H9 (cell line): Measurements from ENCODE around the gene SLAMF7. TPM values are rescaled to one million over a fixed set of nuclear protein-coding genes. Genes with fewer than 3 reads are reported as not detected.
A peak's percentile ranks its signal among the peaks of the same experiment; 100 is the strongest.

Experiments used
- DNase-seq: peaks from one replicate; pipeline ENCODE4 v3.0.0-alpha.2; 2017
- H2AFZ ChIP-seq: one replicate; pipeline ENCODE4 v1.6.1; 2013; ENCODE audit warnings: mild to moderate bottlenecking, low read length, control low read depth, moderate library complexity
- H2AK5ac ChIP-seq: 2 replicates; pipeline ENCODE4 v1.6.1; 2013; ENCODE audit warnings: low read length, control low read depth, mixed read lengths; ENCODE audit not compliant: insufficient read length
- H2BK120ac ChIP-seq: one replicate; pipeline ENCODE4 v1.6.1; 2013; ENCODE audit warnings: low read depth, mild to moderate bottlenecking, low read length, control low read depth, inconsistent platforms; ENCODE audit not compliant: poor library complexity, severe bottlenecking
- H2BK12ac ChIP-seq: 2 replicates; pipeline ENCODE4 v1.6.1; 2013; ENCODE audit warnings: low read length, control low read depth, mixed read lengths, low read depth; ENCODE audit not compliant: insufficient read length
- H2BK15ac ChIP-seq: 2 replicates; pipeline ENCODE4 v1.6.1; 2013; ENCODE audit warnings: low read depth, low read length, control low read depth
- H2BK20ac ChIP-seq: one replicate; pipeline ENCODE4 v1.6.1; 2013; ENCODE audit warnings: low read depth, mild to moderate bottlenecking, low read length, control low read depth, inconsistent platforms; ENCODE audit not compliant: poor library complexity, severe bottlenecking
- H2BK5ac ChIP-seq: 2 replicates; pipeline ENCODE4 v1.6.1; 2013; ENCODE audit warnings: low read length, control low read depth, mixed read lengths; ENCODE audit not compliant: insufficient read length
- H3K14ac ChIP-seq: 2 replicates; pipeline ENCODE4 v1.6.1; 2013; ENCODE audit warnings: low read length, control low read depth; ENCODE audit not compliant: insufficient read depth
- H3K18ac ChIP-seq: 2 replicates; pipeline ENCODE4 v1.6.1; 2013; ENCODE audit warnings: low read depth, mild to moderate bottlenecking, mixed read lengths, low read length, control low read depth; ENCODE audit not compliant: insufficient read length
- H3K23ac ChIP-seq: 2 replicates; pipeline ENCODE4 v1.6.1; 2013; ENCODE audit warnings: low read length, control low read depth, mixed read lengths, low read depth; ENCODE audit not compliant: insufficient read length
- H3K23me2 ChIP-seq: 2 replicates; pipeline ENCODE4 v1.6.1; 2013; ENCODE audit warnings: low read depth, mild to moderate bottlenecking, mixed read lengths, low read length, control low read depth; ENCODE audit not compliant: insufficient read length, poor library complexity, severe bottlenecking
- H3K27ac ChIP-seq: 2 replicates; pipeline ENCODE4 v1.5.1; 2013; ENCODE audit warnings: low read length, control low read depth, mixed read lengths, low read depth; ENCODE audit not compliant: insufficient read length
- H3K27me3 ChIP-seq: 2 replicates; pipeline ENCODE4 v1.6.1; 2013; ENCODE audit warnings: low read length, control low read depth, inconsistent platforms; ENCODE audit not compliant: insufficient read depth
- H3K4ac ChIP-seq: 2 replicates; pipeline ENCODE4 v1.6.1; 2013; ENCODE audit warnings: low read depth, mild to moderate bottlenecking, control low read depth, inconsistent platforms, low read length, moderate library complexity
- H3K4me1 ChIP-seq: 2 replicates; pipeline ENCODE4 v1.6.1; 2013; ENCODE audit warnings: low read length, control low read depth, inconsistent platforms; ENCODE audit not compliant: insufficient read depth
- H3K4me2 ChIP-seq: 2 replicates; pipeline ENCODE4 v1.6.1; 2013; ENCODE audit warnings: low read length, control low read depth, mixed read lengths; ENCODE audit not compliant: insufficient read length, insufficient read depth
- H3K56ac ChIP-seq: 2 replicates; pipeline ENCODE4 v1.6.1; 2013; ENCODE audit warnings: low read depth, mild to moderate bottlenecking, mixed read lengths, low read length, control low read depth; ENCODE audit not compliant: insufficient read length
- H3K79me1 ChIP-seq: 2 replicates; pipeline ENCODE4 v1.6.1; 2013; ENCODE audit warnings: low read depth, mild to moderate bottlenecking, moderate library complexity, low read length, control low read depth, inconsistent platforms; ENCODE audit not compliant: insufficient read depth, poor library complexity, severe bottlenecking
- H3K79me2 ChIP-seq: 2 replicates; pipeline ENCODE4 v1.6.1; 2013; ENCODE audit warnings: low read length, control low read depth, inconsistent platforms; ENCODE audit not compliant: insufficient read depth
- H3K9ac ChIP-seq: 2 replicates; pipeline ENCODE4 v1.6.1; 2013; ENCODE audit warnings: low read length, control low read depth, mixed read lengths; ENCODE audit not compliant: insufficient read length; ENCODE audit errors: extremely low read depth
- H3K9me3 ChIP-seq: one replicate; pipeline ENCODE4 v1.6.1; 2013; ENCODE audit warnings: low read depth, low read length, inconsistent platforms; ENCODE audit not compliant: control insufficient read depth
- H3T11ph ChIP-seq: one replicate; pipeline ENCODE4 v1.6.1; 2013; ENCODE audit warnings: mild to moderate bottlenecking, low read length, control low read depth, inconsistent platforms
- H4K20me1 ChIP-seq: one replicate; pipeline ENCODE4 v1.6.1; 2013; ENCODE audit not compliant: control insufficient read depth, insufficient read length, insufficient read depth
- H4K5ac ChIP-seq: 2 replicates; pipeline ENCODE4 v1.6.1; 2013; ENCODE audit warnings: low read depth, mild to moderate bottlenecking, mixed read lengths, low read length, control low read depth; ENCODE audit not compliant: insufficient read length
- H4K8ac ChIP-seq: replicated peaks from 2 replicates; pipeline ENCODE4 v1.6.1; 2013; ENCODE audit warnings: low read length, control low read depth, mixed read lengths, low read depth; ENCODE audit not compliant: insufficient read length
- H4K91ac ChIP-seq: 2 replicates; pipeline ENCODE4 v1.6.1; 2013; ENCODE audit warnings: low read depth, mild to moderate bottlenecking, moderate library complexity, mixed read lengths, low read length, control low read depth; ENCODE audit not compliant: insufficient read length
- H3K27ac Mint-ChIP-seq, 3 experiments: 2 replicates in 2 of 3; 3 replicates in 1 of 3; pipeline ENCODE4 v1.8.0; 2020 to 2021; ENCODE audit warnings: mixed read lengths in 3 of 3, mild to moderate bottlenecking in 1 of 3, moderate library complexity in 1 of 3
- H3K27me3 Mint-ChIP-seq: 2 replicates; pipeline ENCODE4 v1.8.0; 2021; ENCODE audit warnings: low read depth, mild to moderate bottlenecking, moderate library complexity, mixed read lengths
- H3K36me3 Mint-ChIP-seq, 3 experiments: 2 replicates in 2 of 3; 3 replicates in 1 of 3; pipeline ENCODE4 v1.8.0; 2020 to 2021; ENCODE audit warnings: low read depth in 3 of 3, mixed read lengths in 3 of 3; ENCODE audit not compliant: insufficient read depth in 1 of 3
- H3K4me1 Mint-ChIP-seq, 2 experiments: 2 replicates each; pipeline ENCODE4 v1.8.0; 2020; ENCODE audit warnings: mixed read lengths in 2 of 2
- H3K4me3 Mint-ChIP-seq, 2 experiments: 2 replicates in 1 of 2; 3 replicates in 1 of 2; pipeline ENCODE4 v1.8.0; 2020 to 2021; ENCODE audit warnings: mild to moderate bottlenecking in 2 of 2, mixed read lengths in 2 of 2, moderate library complexity in 1 of 2
- H3K9me3 Mint-ChIP-seq, 2 experiments: 2 replicates in 1 of 2; 3 replicates in 1 of 2; pipeline ENCODE4 v1.8.0; 2020; ENCODE audit warnings: mild to moderate bottlenecking in 2 of 2, mixed read lengths in 2 of 2, moderate library complexity in 1 of 2
- WGBS: extraction: QIAGEN DNeasy Blood & Tissue Kit; methylation state at CpG from one replicate; pipeline ENCODE4 v1.1.7; 2013; ENCODE audit warnings: missing lambda C conversion rate, low lambda C conversion rate, mixed read lengths; ENCODE audit not compliant: insufficient read length; ENCODE audit errors: extremely low coverage; 5-methylcytosine and 5-hydroxymethylcytosine counted together
- total RNA-seq: library from RNA; stranded (reverse); gene quantifications from 2 replicates; pipeline ENCODE4 v1.2.1, GENCODE V29; 2021
- TF ChIP-seq, protein P1 (sequence below): fragments of 200-600 bp; sonication (generic); conservative IDR thresholded peaks from 3 replicates; pipeline ENCODE4 v1.8.0; 2021; ENCODE audit warnings: antibody characterized with exemption, mild to moderate bottlenecking

The SLAMF7 gene
- total RNA-seq, 1 experiment from 2014 or later, result not detected

DNA sequence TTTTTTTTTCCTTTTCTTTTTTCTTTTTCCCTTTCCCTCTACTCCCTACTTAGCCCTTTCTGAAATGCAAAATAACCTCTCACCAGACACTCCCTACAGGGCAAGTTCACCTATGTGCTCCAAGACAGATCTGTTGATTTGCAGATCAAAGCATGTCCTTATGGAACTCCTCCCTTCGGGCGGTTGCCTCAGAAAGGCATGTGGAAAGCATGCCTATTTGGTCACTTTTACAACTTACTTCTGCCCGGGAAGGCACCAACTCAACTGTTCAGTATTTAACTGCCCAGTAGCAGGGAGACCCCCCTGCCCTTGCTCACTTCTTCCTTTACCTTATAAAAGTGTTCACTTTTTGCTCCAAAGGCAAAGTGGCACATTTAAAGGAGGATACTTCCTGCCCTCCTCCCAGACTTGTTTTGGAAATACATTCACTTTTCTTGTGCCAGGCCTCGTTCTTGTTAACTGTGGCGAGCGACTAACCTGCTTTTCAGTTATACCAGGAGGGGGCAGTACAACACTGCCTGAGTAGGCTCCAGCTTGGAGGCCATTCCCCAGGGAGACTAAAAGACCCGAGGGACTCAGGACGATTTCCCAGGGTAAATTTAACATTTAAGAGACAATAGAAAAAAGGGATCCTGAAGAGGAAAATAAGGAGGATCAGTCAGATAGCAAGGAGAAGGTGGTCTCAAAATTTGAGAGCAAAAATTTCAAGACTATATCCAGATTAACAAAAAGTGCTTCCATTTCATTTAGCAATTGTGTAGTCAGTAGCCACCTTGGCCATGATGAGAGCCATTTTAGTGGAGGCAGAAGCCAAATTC lies 12.3 kb upstream of the SLAMF7 start:
- no peak overlapping the region for H3K9ac ChIP-seq
- H3K4me1 ChIP-seq, result no peaks in the 10 kb centered on the region; the same call in 1 of the 2 replicates
- peak overlapping the region; percentile 50 for H2BK20ac ChIP-seq
- Mint-ChIP-seq H3K4me3 (no peak overlapping the region), H3K27ac (no peak overlapping the region), H3K9me3 (peaks cover 4% of the 10 kb centered on the region in 2 experiments; a peak in 2 of 5 replicates), H3K36me3 (no peaks in the 10 kb centered on the region; a peak in 1 of 7 replicates), H3K4me1 (peaks cover 13 to 18% of the 10 kb centered on the region in 2 experiments), H3K27me3 (no peaks in the 10 kb centered on the region)
- no peak overlapping the region for H3T11ph ChIP-seq
- peak overlapping the region; percentile 48 for H2AFZ ChIP-seq
- H3K23ac ChIP-seq, result no peak overlapping the region
- no peaks in the 10 kb centered on the region for H3K79me1 ChIP-seq
- H3K23me2 ChIP-seq, result no peaks in the 10 kb centered on the region
- no CpG with 5 or more reads among the region's 8 CpGs for WGBS
- no peak overlapping the region for H4K8ac ChIP-seq
- TF ChIP-seq, protein P1, sequence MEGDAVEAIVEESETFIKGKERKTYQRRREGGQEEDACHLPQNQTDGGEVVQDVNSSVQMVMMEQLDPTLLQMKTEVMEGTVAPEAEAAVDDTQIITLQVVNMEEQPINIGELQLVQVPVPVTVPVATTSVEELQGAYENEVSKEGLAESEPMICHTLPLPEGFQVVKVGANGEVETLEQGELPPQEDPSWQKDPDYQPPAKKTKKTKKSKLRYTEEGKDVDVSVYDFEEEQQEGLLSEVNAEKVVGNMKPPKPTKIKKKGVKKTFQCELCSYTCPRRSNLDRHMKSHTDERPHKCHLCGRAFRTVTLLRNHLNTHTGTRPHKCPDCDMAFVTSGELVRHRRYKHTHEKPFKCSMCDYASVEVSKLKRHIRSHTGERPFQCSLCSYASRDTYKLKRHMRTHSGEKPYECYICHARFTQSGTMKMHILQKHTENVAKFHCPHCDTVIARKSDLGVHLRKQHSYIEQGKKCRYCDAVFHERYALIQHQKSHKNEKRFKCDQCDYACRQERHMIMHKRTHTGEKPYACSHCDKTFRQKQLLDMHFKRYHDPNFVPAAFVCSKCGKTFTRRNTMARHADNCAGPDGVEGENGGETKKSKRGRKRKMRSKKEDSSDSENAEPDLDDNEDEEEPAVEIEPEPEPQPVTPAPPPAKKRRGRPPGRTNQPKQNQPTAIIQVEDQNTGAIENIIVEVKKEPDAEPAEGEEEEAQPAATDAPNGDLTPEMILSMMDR, result peak; percentile 96
- H3K4me2 ChIP-seq, result peak overlapping the region; percentile 6
- peak overlapping the region; percentile 44 for H3K27ac ChIP-seq
- no peak overlapping the region for H4K5ac ChIP-seq
- H3K56ac ChIP-seq, result no peak overlapping the region
- H3K9me3 ChIP-seq, result no peaks in the 10 kb centered on the region
- H4K20me1 ChIP-seq, result no peaks in the 10 kb centered on the region
- no peaks in the 10 kb centered on the region for H3K79me2 ChIP-seq
- H4K91ac ChIP-seq, result no peak overlapping the region
- H3K14ac ChIP-seq, result no peak overlapping the region
- H3K27me3 ChIP-seq, result no peaks in the 10 kb centered on the region
- no peak overlapping the region for H3K4ac ChIP-seq
- H2BK120ac ChIP-seq, result no peak overlapping the region
- no peak overlapping the region for H2BK5ac ChIP-seq
- H2BK12ac ChIP-seq, result no peak overlapping the region
- peak; percentile 88 for DNase-seq
- no peak overlapping the region for H2BK15ac ChIP-seq
- H2AK5ac ChIP-seq, result no peak overlapping the region
- H3K18ac ChIP-seq, result peak overlapping the region; percentile 16
